Endothelial cell of umbilical vein (primary cell): Measurements from ENCODE around the gene YIPF1. TPM values are rescaled to one million over a fixed set of nuclear protein-coding genes. Genes with fewer than 3 reads are reported as not detected.

Experiments used
- BruUV-seq: library from RNA; stranded (reverse); fragments of 400-500 nt; replicated peaks from 2 replicates; lab custom pipeline; 2021; lab: Mats Ljungman, UMichigan
- CTCF ChIA-PET: fragments of 300-600, 350-600 bp; sonication (Branson Sonifier 250); formaldehyde crosslinking; loops from one replicate; lab custom pipeline; 2021; ENCODE audit warnings: antibody characterized with exemption, inconsistent platforms; lab: Charles Lee
- POLR2A ChIA-PET: fragments of 300-600, 350-600 bp; sonication (Branson Sonifier 250); formaldehyde crosslinking; loops from one replicate; lab custom pipeline; 2021; ENCODE audit warnings: antibody characterized with exemption, inconsistent platforms; lab: Charles Lee
- DNase-seq: peaks from one replicate; pipeline ENCODE4 v3.0.0-alpha.2; 2011; ENCODE audit warnings: low read depth, low spot score
- FAIRE-seq: peaks from 2 replicates; lab custom pipeline; 2011; peaks lifted over from hg19 to GRCh38; lab: Jason Lieb, UNC
- H2AFZ ChIP-seq: 2 replicates; pipeline ENCODE4 v1.6.0; 2012; ENCODE audit warnings: low read depth, low read length, control low read depth, inconsistent platforms
- H3K27ac ChIP-seq: 2 replicates; pipeline ENCODE4 v1.5.1; 2011; ENCODE audit warnings: low read depth, mild to moderate bottlenecking, control low read depth, low read length, moderate library complexity; ENCODE audit not compliant: insufficient read depth
- H3K27me3 ChIP-seq, 2 experiments: 2 replicates each; pipeline versions ENCODE4 v1.6.0 to v1.6.1; 2011; ENCODE audit warnings: low read length in 2 of 2, mixed read lengths in 1 of 2; ENCODE audit not compliant: control insufficient read depth in 2 of 2, insufficient read depth in 2 of 2
- H3K36me3 ChIP-seq, 2 experiments: 2 replicates in 1 of 2; 3 replicates in 1 of 2; pipeline ENCODE4 v1.5.1; 2011; ENCODE audit warnings: low read length in 2 of 2, mild to moderate bottlenecking in 1 of 2, moderate library complexity in 1 of 2; ENCODE audit not compliant: control insufficient read depth in 2 of 2, insufficient read depth in 2 of 2; ENCODE audit errors: extremely low read depth in 1 of 2
- H3K4me1 ChIP-seq: 3 replicates; pipeline ENCODE4 v1.5.1; 2011; ENCODE audit warnings: mild to moderate bottlenecking, low read length; ENCODE audit not compliant: control insufficient read depth, insufficient read depth; ENCODE audit errors: extremely low read depth
- H3K4me2 ChIP-seq: 2 replicates; pipeline ENCODE4 v1.6.1; 2011; ENCODE audit warnings: low read length, control low read depth, mixed read lengths; ENCODE audit not compliant: insufficient read depth
- H3K4me3 ChIP-seq, 3 experiments: fragments of 200-600 bp in 1 of 3; sonication (generic), shearing (Covaris generic) in 1 of 3; replicated peaks in 1 of 3; 2 replicates each; pipeline ENCODE4 v1.5.1; 2011 to 2016; ENCODE audit warnings: control low read depth in 3 of 3, low read length in 3 of 3, mild to moderate bottlenecking in 2 of 3, inconsistent platforms in 1 of 3, low read depth in 1 of 3, moderate library complexity in 1 of 3; ENCODE audit not compliant: insufficient read depth in 1 of 3
- H3K79me2 ChIP-seq: 2 replicates; pipeline ENCODE4 v1.6.0; 2012; ENCODE audit warnings: low read length, inconsistent platforms; ENCODE audit not compliant: control insufficient read depth, insufficient read depth
- H3K9ac ChIP-seq: replicated peaks from 2 replicates; pipeline ENCODE3; 2011; ENCODE audit warnings: low read length, control low read depth; ENCODE audit not compliant: insufficient read depth; ENCODE audit errors: extremely low read depth
- H3K9me1 ChIP-seq: replicated peaks from 3 replicates; pipeline ENCODE4 v1.6.0; 2011; ENCODE audit warnings: mild to moderate bottlenecking, low read length; ENCODE audit not compliant: control insufficient read depth, insufficient read depth; ENCODE audit errors: extremely low read depth
- H3K9me3 ChIP-seq: replicated peaks from 2 replicates; pipeline ENCODE4 v1.5.1; 2012; ENCODE audit warnings: low read length, inconsistent platforms; ENCODE audit not compliant: control insufficient read depth, insufficient read depth
- H4K20me1 ChIP-seq: replicated peaks from 2 replicates; pipeline ENCODE3; 2011; ENCODE audit warnings: mild to moderate bottlenecking, low read length; ENCODE audit not compliant: control insufficient read depth, insufficient read depth; ENCODE audit errors: extremely low read depth
- EZH2 ChIP-seq: IDR thresholded peaks from 2 replicates; pipeline ENCODE4 v1.6.1; 2012; ENCODE audit warnings: borderline replicate concordance, low read depth, mild to moderate bottlenecking, moderate library complexity, low read length, inconsistent platforms; ENCODE audit not compliant: severe bottlenecking
- FOS ChIP-seq: IDR thresholded peaks from 2 replicates; pipeline ENCODE4 v1.6.1; 2011; ENCODE audit warnings: mild to moderate bottlenecking, low read length, moderate library complexity, borderline replicate concordance; ENCODE audit not compliant: insufficient read depth
- GATA2 ChIP-seq: IDR thresholded peaks from 2 replicates; pipeline ENCODE4 v1.7.0; 2011; ENCODE audit warnings: low read depth, mild to moderate bottlenecking, moderate library complexity, mixed read lengths, low read length; ENCODE audit not compliant: insufficient read length, insufficient read depth
- JUN ChIP-seq: IDR thresholded peaks from 2 replicates; pipeline ENCODE4 v1.6.1; 2011; ENCODE audit warnings: borderline replicate concordance, low read depth; ENCODE audit not compliant: insufficient read length, insufficient read depth
- MAX ChIP-seq: IDR thresholded peaks from 2 replicates; pipeline ENCODE4 v1.6.1; 2011; ENCODE audit not compliant: insufficient read depth, insufficient read length
- MYC ChIP-seq: IDR thresholded peaks from one replicate; pipeline ENCODE4 v1.6.1; 2011; ENCODE audit warnings: mild to moderate bottlenecking, low read depth, low read length
- POLR2A ChIP-seq: IDR thresholded peaks from 2 replicates; pipeline ENCODE4 v1.6.1; 2012; ENCODE audit warnings: low read depth, mild to moderate bottlenecking, control low read depth, low read length
- POLR2AphosphoS5 ChIP-seq: IDR thresholded peaks from 2 replicates; pipeline ENCODE4 v1.6.1; 2012; ENCODE audit warnings: low read depth, mild to moderate bottlenecking, control low read depth, low read length, moderate library complexity; ENCODE audit not compliant: insufficient read depth
- dilution Hi-C: fragments of 300-500 bp; cut with MboI; formaldehyde crosslinking; loops from one replicate; pipeline ENCODE4 v1.15.0; 2019; ENCODE audit warnings: low sequenced_read_pairs; ENCODE audit not compliant: extremely low pct_ligation_motif_present
- intact Hi-C: fragments of 100-400 bp; cut with micrococcal nuclease; formaldehyde crosslinking; loops from one replicate; pipeline ENCODE4 v1.10.0; 2022
- polyA plus RNA-seq, 4 experiments: library from polyadenylated mRNA; depleted of rRNA in 3 of 4; stranded (reverse) in 3 of 4; unstranded in 1 of 4; fragments of >200 nt; gene quantifications; 2 replicates each; pipeline versions ENCODE4 v1.2.1 to v1.2.3, GENCODE V29; 2011 to 2012; ENCODE audit warnings: missing spikeins in 1 of 4
- total RNA-seq: library from RNA; stranded (reverse); gene quantifications from 2 replicates; pipeline ENCODE4 v1.2.3, GENCODE V29; 2021
- TF ChIP-seq, protein P1 (sequence below), 2 donors: IDR thresholded peaks; 1 replicate in 1 of 2; 2 replicates in 1 of 2; pipeline ENCODE4 v1.5.1; 2011; ENCODE audit warnings: low read length in 2 of 2, mild to moderate bottlenecking in 2 of 2, moderate library complexity in 2 of 2, control low read depth in 1 of 2, inconsistent platforms in 1 of 2, low read depth in 1 of 2; ENCODE audit not compliant: insufficient read depth in 1 of 2; ENCODE audit errors: extremely low read depth in 1 of 2

Gene YIPF1
- total and polyA plus RNA-seq, 2 donors (not counting 3 experiments of a cell fraction or from before 2014, with no cell fraction given): 14.8 to 26.2 TPM

DNA sequence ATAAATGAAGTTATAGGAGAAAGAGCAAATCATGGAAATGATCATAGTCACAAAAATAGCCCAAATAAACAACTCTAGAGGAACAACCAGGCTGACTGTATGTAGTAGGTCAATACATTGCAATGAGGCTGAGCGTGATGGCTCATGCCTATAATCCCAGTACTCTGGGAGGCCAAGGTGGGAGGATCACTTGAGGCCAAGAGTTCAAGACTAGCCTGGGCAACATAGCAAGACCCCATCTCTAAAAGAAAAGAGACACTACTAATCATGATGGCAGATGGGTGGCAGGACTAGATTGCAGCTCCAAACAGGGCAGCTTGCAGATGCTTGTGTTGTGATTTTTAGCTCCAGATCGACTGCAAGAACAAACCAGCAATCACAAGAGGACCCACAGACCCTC is 79.1 kb downstream of the YIPF1 start:
- Histone ChIP-seq H3K4me3 (no peak overlapping the region), H3K9ac (no peak overlapping the region), H3K9me1 (no peaks in the 10 kb centered on the region), H3K27me3 (no peaks in the 10 kb centered on the region), H2AFZ (no peak overlapping the region), H3K4me1 (no peaks in the 10 kb centered on the region), H3K9me3 (no peaks in the 10 kb centered on the region), H3K27ac (no peak overlapping the region), H4K20me1 (no peaks in the 10 kb centered on the region), H3K4me2 (no peak overlapping the region), H3K79me2 (peaks cover 14% of the 10 kb centered on the region), H3K36me3 (peaks cover 0 to 7% of the 10 kb centered on the region in 2 experiments)
- BruUV-seq: no TSS peak
- dilution Hi-C loops: no loop called here
- TF ChIP-seq GATA2 (no peak), FOS (no peak), MAX (no peak), EZH2 (no peak), POLR2AphosphoS5 (no peak), JUN (no peak), MYC (no peak), POLR2A (no peak)
- TF ChIP-seq, protein P1, sequence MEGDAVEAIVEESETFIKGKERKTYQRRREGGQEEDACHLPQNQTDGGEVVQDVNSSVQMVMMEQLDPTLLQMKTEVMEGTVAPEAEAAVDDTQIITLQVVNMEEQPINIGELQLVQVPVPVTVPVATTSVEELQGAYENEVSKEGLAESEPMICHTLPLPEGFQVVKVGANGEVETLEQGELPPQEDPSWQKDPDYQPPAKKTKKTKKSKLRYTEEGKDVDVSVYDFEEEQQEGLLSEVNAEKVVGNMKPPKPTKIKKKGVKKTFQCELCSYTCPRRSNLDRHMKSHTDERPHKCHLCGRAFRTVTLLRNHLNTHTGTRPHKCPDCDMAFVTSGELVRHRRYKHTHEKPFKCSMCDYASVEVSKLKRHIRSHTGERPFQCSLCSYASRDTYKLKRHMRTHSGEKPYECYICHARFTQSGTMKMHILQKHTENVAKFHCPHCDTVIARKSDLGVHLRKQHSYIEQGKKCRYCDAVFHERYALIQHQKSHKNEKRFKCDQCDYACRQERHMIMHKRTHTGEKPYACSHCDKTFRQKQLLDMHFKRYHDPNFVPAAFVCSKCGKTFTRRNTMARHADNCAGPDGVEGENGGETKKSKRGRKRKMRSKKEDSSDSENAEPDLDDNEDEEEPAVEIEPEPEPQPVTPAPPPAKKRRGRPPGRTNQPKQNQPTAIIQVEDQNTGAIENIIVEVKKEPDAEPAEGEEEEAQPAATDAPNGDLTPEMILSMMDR (IDR thresholded peaks at IDR 0.05; ENCODE audit: extremely low read depth in 1 of 2, insufficient read depth in 1 of 2, low read depth in 1 of 2, low read length in 2 of 2): no peak
- intact Hi-C loops: loop anchor here (5.0 kb wide), 1 partner anchor 323 kb away; no protein-coding TSS in a partner anchor
- POLR2A ChIA-PET: no interaction called here
- CTCF ChIA-PET: interaction anchor here (1.0 kb wide), 1 partner anchor 12 kb away, joined by 3 read pairs; no protein-coding TSS in a partner anchor
- FAIRE-seq (no peak), DNase-seq (no peak)
